Mesenchymal stem cell (in vitro differentiated cells and primary cell): ENCODE results near the gene CFAP299.
A peak's percentile ranks its signal among the peaks of the same experiment; 100 is the strongest.

Experiments used
- DNase-seq: peaks from one replicate; pipeline ENCODE4 v3.0.0-alpha.2; 2013
- H2AFZ ChIP-seq: one replicate; pipeline ENCODE4 v1.6.1; 2013; ENCODE audit warnings: low read depth, mild to moderate bottlenecking, control low read depth, inconsistent platforms, low read length, moderate library complexity
- H2AK5ac ChIP-seq: 2 replicates; pipeline ENCODE4 v1.6.1; 2013; ENCODE audit warnings: low read length, moderate library complexity, mild to moderate bottlenecking, inconsistent platforms; ENCODE audit not compliant: severe bottlenecking
- H2BK120ac ChIP-seq: one replicate; pipeline ENCODE4 v1.6.1; 2013; ENCODE audit warnings: low read depth, mild to moderate bottlenecking, inconsistent platforms, low read length, moderate library complexity
- H2BK12ac ChIP-seq, 2 experiments: one replicate each; pipeline ENCODE4 v1.6.1; 2013; ENCODE audit warnings: inconsistent platforms in 2 of 2, low read length in 2 of 2, mild to moderate bottlenecking in 2 of 2, moderate library complexity in 2 of 2, control low read depth in 1 of 2
- H2BK15ac ChIP-seq: one replicate; pipeline ENCODE4 v1.6.1; 2013; ENCODE audit warnings: mild to moderate bottlenecking, low read depth, inconsistent platforms; ENCODE audit not compliant: poor library complexity, severe bottlenecking
- H2BK5ac ChIP-seq: 2 replicates; pipeline ENCODE4 v1.6.1; 2013; ENCODE audit warnings: low read depth, mild to moderate bottlenecking, low read length, control low read depth, inconsistent platforms; ENCODE audit not compliant: poor library complexity, severe bottlenecking
- H3K14ac ChIP-seq, 2 experiments: one replicate each; pipeline ENCODE4 v1.6.1; 2013; ENCODE audit warnings: inconsistent platforms in 2 of 2, low read length in 2 of 2, control low read depth in 1 of 2, mild to moderate bottlenecking in 1 of 2, moderate library complexity in 1 of 2
- H3K18ac ChIP-seq, 2 experiments: one replicate each; pipeline ENCODE4 v1.6.1; 2013; ENCODE audit warnings: inconsistent platforms in 2 of 2, low read length in 2 of 2, control low read depth in 1 of 2, low read depth in 1 of 2, mild to moderate bottlenecking in 1 of 2
- H3K23ac ChIP-seq, 2 experiments: one replicate each; pipeline ENCODE4 v1.6.1; 2013; ENCODE audit warnings: inconsistent platforms in 2 of 2, low read length in 2 of 2, mild to moderate bottlenecking in 2 of 2, moderate library complexity in 2 of 2, control low read depth in 1 of 2
- H3K27ac ChIP-seq: 2 replicates; pipeline ENCODE4 v1.5.1; 2013; ENCODE audit warnings: mild to moderate bottlenecking, moderate library complexity, low read length, control low read depth, inconsistent platforms; ENCODE audit not compliant: poor library complexity, severe bottlenecking
- H3K27me3 ChIP-seq, 2 experiments: 2 replicates each; pipeline versions ENCODE4 v1.6.1 to v1.7.0; 2013; ENCODE audit warnings: low read length in 2 of 2, mild to moderate bottlenecking in 2 of 2, moderate library complexity in 2 of 2, control low read depth in 1 of 2, inconsistent platforms in 1 of 2; ENCODE audit not compliant: control insufficient read depth in 1 of 2, insufficient read depth in 1 of 2
- H3K36me3 ChIP-seq, 2 experiments: 2 replicates each; pipeline versions ENCODE4 v1.6.1 to v1.7.0; 2013; ENCODE audit warnings: low read length in 2 of 2, control low read depth in 1 of 2, inconsistent platforms in 1 of 2, low read depth in 1 of 2, mild to moderate bottlenecking in 1 of 2; ENCODE audit not compliant: insufficient read depth in 2 of 2, control insufficient read depth in 1 of 2
- H3K4ac ChIP-seq, 2 experiments: one replicate each; pipeline ENCODE4 v1.6.1; 2013; ENCODE audit warnings: inconsistent platforms in 2 of 2, low read length in 2 of 2, mild to moderate bottlenecking in 2 of 2, moderate library complexity in 2 of 2, control low read depth in 1 of 2, low read depth in 1 of 2
- H3K4me1 ChIP-seq: 2 replicates; pipeline ENCODE4 v1.6.1; 2013; ENCODE audit warnings: low read depth, low read length, control low read depth; ENCODE audit not compliant: control insufficient read depth, insufficient read depth
- H3K4me2 ChIP-seq: 2 replicates; pipeline ENCODE4 v1.6.1; 2013; ENCODE audit warnings: low read length, mild to moderate bottlenecking, inconsistent platforms; ENCODE audit not compliant: poor library complexity, severe bottlenecking
- H3K4me3 ChIP-seq, 2 experiments: 2 replicates each; pipeline versions ENCODE4 v1.5.1 to v1.7.0; 2013; ENCODE audit warnings: low read length in 2 of 2, mild to moderate bottlenecking in 2 of 2, control low read depth in 1 of 2, low read depth in 1 of 2; ENCODE audit not compliant: insufficient read depth in 1 of 2
- H3K79me1 ChIP-seq: replicated peaks from 2 replicates; pipeline ENCODE4 v1.6.1; 2013; ENCODE audit warnings: mild to moderate bottlenecking, control low read depth, low read length, inconsistent platforms; ENCODE audit not compliant: poor library complexity, severe bottlenecking
- H3K9ac ChIP-seq: 2 replicates; pipeline ENCODE4 v1.7.0; 2013; ENCODE audit warnings: mild to moderate bottlenecking, low read length, moderate library complexity
- H3K9me3 ChIP-seq: 2 replicates; pipeline ENCODE4 v1.7.0; 2013; ENCODE audit warnings: mild to moderate bottlenecking, low read length; ENCODE audit not compliant: control insufficient read depth
- H4K8ac ChIP-seq: one replicate; pipeline ENCODE4 v1.6.1; 2013; ENCODE audit warnings: inconsistent platforms, mild to moderate bottlenecking, low read length, moderate library complexity
- H4K91ac ChIP-seq: one replicate; pipeline ENCODE4 v1.6.1; 2013; ENCODE audit warnings: mild to moderate bottlenecking, low read length, inconsistent platforms
- WGBS: methylation state at CpG from one replicate; pipeline ENCODE4 v1.1.7; 2013; ENCODE audit warnings: mixed read lengths; 5-methylcytosine and 5-hydroxymethylcytosine counted together

The CFAP299 gene

DNA sequence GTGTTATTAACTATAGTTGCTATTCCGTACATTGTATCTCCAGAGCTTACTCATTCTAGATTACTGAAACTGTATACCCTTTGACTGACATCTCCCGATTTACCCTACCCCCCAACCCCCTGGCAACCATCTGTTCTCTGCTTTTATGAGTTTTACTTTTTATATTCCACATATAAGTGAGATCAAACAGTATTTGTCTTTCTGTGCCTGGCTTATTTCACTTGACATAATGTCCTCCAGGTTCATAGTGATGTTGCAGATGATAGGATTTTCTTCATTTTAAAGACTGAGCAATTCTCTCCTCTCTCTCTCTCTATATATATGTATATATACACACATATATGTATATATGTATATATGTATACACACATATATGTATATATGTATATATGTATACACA is 54.6 kb downstream of the CFAP299 start:
- DNase-seq: no peak
- Histone ChIP-seq H2AFZ (no peak overlapping the region), H3K9ac (no peak overlapping the region), H3K23ac (no peak overlapping the region), H3K27me3 (no peaks in the 10 kb centered on the region), H3K27ac (no peak overlapping the region), H2BK120ac (no peak overlapping the region), H3K9me3 (no peaks in the 10 kb centered on the region), H3K4me2 (no peak overlapping the region), H2BK15ac (no peak overlapping the region), H3K4me3 (no peak overlapping the region), H2AK5ac (no peak overlapping the region), H3K18ac (no peak overlapping the region), H3K79me1 (no peaks in the 10 kb centered on the region), H3K14ac (no peak overlapping the region), H2BK12ac (no peak overlapping the region), H3K4me1 (peaks cover 2% of the 10 kb centered on the region), H3K4ac (no peak overlapping the region), H4K91ac (no peak overlapping the region), H4K8ac (no peak overlapping the region), H2BK5ac (no peak overlapping the region), H3K36me3 (peaks cover 0 to 17% of the 10 kb centered on the region in 2 experiments)
- 80% methylated on average over 1 of the region's 2 CpGs for WGBS

- H2BK15ac ChIP-seq: no peak overlapping the region
- H2BK5ac ChIP-seq: no peak overlapping the region
- H3K27ac ChIP-seq: no peak overlapping the region
- no peak overlapping the region for H2AK5ac ChIP-seq
- DNase-seq: peak; percentile 43
- H2BK12ac ChIP-seq: no peak overlapping the region
- no peak overlapping the region for H3K4me3 ChIP-seq
- H4K8ac ChIP-seq: no peak overlapping the region
- no peak overlapping the region for H3K23ac ChIP-seq
- no peaks in the 10 kb centered on the region for H3K4me1 ChIP-seq
- H3K9me3 ChIP-seq: no peaks in the 10 kb centered on the region
- H3K4ac ChIP-seq: no peak overlapping the region
- H3K36me3 ChIP-seq: no peaks in the 10 kb centered on the region
- no peak overlapping the region for H3K4me2 ChIP-seq
- H2BK120ac ChIP-seq: no peak overlapping the region
- H2AFZ ChIP-seq: no peak overlapping the region
- H3K9ac ChIP-seq: no peak overlapping the region
- no peaks in the 10 kb centered on the region for H3K79me1 ChIP-seq
- no peak overlapping the region for H3K14ac ChIP-seq
- no peak overlapping the region for H4K91ac ChIP-seq
- 62% methylated on average over 3 of the region's 4 CpGs for WGBS
- no peaks in the 10 kb centered on the region for H3K27me3 ChIP-seq
- H3K18ac ChIP-seq: no peak overlapping the region
Observed at GRCh38 chr4:80393246-80393969, 57.9 kb downstream of the CFAP299 start.

- no peak overlapping the region for H3K14ac ChIP-seq
- no peak overlapping the region for H3K18ac ChIP-seq
- no peaks in the 10 kb centered on the region for H3K36me3 ChIP-seq
- H2BK15ac ChIP-seq: no peak overlapping the region
- no peak overlapping the region for H3K4me3 ChIP-seq
- no peak overlapping the region for H3K4ac ChIP-seq
- no peak overlapping the region for H3K23ac ChIP-seq
- H3K9me3 ChIP-seq: no peaks in the 10 kb centered on the region
- H2BK5ac ChIP-seq: no peak overlapping the region
- no peak overlapping the region for H3K9ac ChIP-seq
- no peak for DNase-seq
- no peak overlapping the region for H3K4me2 ChIP-seq
- 100% methylated on average over 1 of the region's 1 CpG for WGBS
- H3K27me3 ChIP-seq: no peaks in the 10 kb centered on the region
- no peak overlapping the region for H3K27ac ChIP-seq
- H2BK12ac ChIP-seq: no peak overlapping the region
- no peak overlapping the region for H4K8ac ChIP-seq
- no peak overlapping the region for H2AFZ ChIP-seq
- H2BK120ac ChIP-seq: no peak overlapping the region
- no peaks in the 10 kb centered on the region for H3K4me1 ChIP-seq
- no peaks in the 10 kb centered on the region for H3K79me1 ChIP-seq
- no peak overlapping the region for H2AK5ac ChIP-seq
- no peak overlapping the region for H4K91ac ChIP-seq
Observed at GRCh38 chr4:80393970-80394250, 58.4 kb downstream of the CFAP299 start.

DNA sequence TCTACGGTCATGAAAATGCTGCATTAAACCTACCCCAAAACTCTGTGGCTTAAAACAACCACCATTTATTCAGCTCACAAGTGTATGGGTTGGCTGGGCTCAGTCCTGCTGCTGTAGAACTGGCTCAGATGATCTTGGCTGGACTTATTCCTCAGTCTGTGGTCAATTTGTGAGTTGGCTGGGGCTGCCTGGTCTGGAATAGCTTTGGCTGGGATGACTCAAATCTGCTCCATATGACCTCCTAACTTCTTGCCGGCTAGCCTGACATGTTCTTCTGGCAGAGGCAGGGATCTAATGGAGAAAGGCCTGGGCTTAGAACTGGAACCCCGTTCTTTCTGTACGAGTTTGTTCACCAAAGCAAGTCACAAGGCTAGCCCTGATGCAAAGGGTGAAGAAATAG is 71.7 kb downstream of the CFAP299 start:
- DNase-seq: no peak
- Histone ChIP-seq H3K9me3 (no peaks in the 10 kb centered on the region), H3K4me2 (no peak overlapping the region), H2AFZ (no peak overlapping the region), H2BK12ac (no peak overlapping the region), H3K9ac (no peak overlapping the region), H3K23ac (no peak overlapping the region), H4K8ac (no peak overlapping the region), H3K4me1 (no peaks in the 10 kb centered on the region), H3K18ac (no peak overlapping the region), H4K91ac (no peak overlapping the region), H2BK120ac (no peak overlapping the region), H3K14ac (no peak overlapping the region), H2AK5ac (no peak overlapping the region), H3K79me1 (no peaks in the 10 kb centered on the region), H3K4ac (no peak overlapping the region), H3K36me3 (no peaks in the 10 kb centered on the region), H3K27me3 (no peaks in the 10 kb centered on the region), H2BK15ac (no peak overlapping the region), H2BK5ac (no peak overlapping the region), H3K27ac (no peak overlapping the region), H3K4me3 (no peak overlapping the region)
- WGBS: 85% methylated on average over 4 of the region's 4 CpGs
